Vagina (tissue), 2 donors: ENCODE measurements around the gene TJAP1.

ENCODE experiments used
- POLR2AphosphoS5 ChIP-seq, 2 donors: sonication (generic); formaldehyde crosslinking; IDR thresholded peaks; one replicate each; pipeline ENCODE4 v1.9.0; 2017; ENCODE audit warnings: antibody characterized with exemption in 2 of 2, mild to moderate bottlenecking in 2 of 2, low read depth in 1 of 2; ENCODE audit not compliant: insufficient read depth in 1 of 2
- TF ChIP-seq, protein P1 (sequence below), 3 experiments: fragments of 450-650 bp in 2 of 3; fragments of 200-600 bp in 1 of 3; sonication (generic) in 1 of 3; IDR thresholded peaks; one replicate each; pipeline ENCODE4 v1.5.1; 2017 to 2019; ENCODE audit warnings: antibody characterized with exemption in 3 of 3, mild to moderate bottlenecking in 2 of 3, moderate library complexity in 2 of 3

DNA sequence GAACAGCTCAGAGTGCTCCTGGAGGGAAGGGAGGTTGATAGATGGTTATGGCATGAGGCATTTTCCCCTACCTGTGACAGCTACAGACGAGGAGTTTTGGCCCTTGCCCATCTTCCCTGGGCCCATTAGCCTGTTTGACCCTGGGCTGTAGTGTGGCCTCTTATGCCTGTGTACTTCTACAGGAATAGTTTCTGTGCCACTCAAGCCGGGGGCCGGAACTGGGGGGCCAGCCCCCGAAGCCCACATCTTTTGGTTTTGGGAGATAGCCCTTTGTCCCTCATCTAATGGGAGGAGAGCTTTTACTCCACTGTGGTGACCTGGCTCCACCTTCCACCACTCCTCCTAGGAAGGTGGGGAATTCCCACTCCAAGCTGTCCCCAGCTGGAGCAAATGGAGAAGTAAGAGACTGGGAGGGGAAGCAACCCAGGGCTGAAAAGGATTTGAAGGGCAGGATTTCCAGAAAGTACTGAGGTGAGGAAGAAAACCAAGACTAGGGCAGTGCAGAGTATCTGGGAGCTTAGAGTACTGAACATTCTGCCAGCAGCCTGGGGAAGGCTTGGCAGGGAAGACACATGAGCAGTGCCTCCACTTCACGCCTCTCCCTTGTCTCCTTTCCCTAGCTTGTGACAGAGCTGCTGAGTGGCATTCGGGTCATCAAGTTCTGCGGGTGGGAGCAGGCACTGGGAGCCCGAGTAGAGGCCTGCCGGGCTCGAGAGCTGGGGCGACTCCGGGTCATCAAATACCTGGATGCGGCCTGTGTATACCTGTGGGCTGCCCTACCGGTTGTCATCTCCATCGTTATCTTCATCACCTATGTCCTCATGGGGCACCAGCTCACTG, 43.1 kb upstream of the TJAP1 start:
- TF ChIP-seq, protein P1, sequence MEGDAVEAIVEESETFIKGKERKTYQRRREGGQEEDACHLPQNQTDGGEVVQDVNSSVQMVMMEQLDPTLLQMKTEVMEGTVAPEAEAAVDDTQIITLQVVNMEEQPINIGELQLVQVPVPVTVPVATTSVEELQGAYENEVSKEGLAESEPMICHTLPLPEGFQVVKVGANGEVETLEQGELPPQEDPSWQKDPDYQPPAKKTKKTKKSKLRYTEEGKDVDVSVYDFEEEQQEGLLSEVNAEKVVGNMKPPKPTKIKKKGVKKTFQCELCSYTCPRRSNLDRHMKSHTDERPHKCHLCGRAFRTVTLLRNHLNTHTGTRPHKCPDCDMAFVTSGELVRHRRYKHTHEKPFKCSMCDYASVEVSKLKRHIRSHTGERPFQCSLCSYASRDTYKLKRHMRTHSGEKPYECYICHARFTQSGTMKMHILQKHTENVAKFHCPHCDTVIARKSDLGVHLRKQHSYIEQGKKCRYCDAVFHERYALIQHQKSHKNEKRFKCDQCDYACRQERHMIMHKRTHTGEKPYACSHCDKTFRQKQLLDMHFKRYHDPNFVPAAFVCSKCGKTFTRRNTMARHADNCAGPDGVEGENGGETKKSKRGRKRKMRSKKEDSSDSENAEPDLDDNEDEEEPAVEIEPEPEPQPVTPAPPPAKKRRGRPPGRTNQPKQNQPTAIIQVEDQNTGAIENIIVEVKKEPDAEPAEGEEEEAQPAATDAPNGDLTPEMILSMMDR (IDR thresholded peaks at IDR 0.05): no peak
- TF ChIP-seq POLR2AphosphoS5 (IDR thresholded peaks at IDR 0.05; ENCODE audit: insufficient read depth in 1 of 2, low read depth in 1 of 2): no peak
